ENCODE data around the gene RYR2. TPM values are rescaled to one million over a fixed set of nuclear protein-coding genes. Genes with fewer than 3 reads are reported as not detected.

Gene RYR2
- total RNA-seq, 2 donors from 2014 or later, result 59.0 to 75.9 TPM

- no peaks in the 10 kb centered on the region for H3K4me1 ChIP-seq (ENCODE audit: control insufficient read depth in 1 of 2, low read depth in 2 of 2)
- DNase-seq (ENCODE audit: low spot score) (no peak), ATAC-seq (ENCODE audit: insufficient number of reproducible peaks, low FRiP score, low read depth) (no peak)
- no peaks in the 10 kb centered on the region for H3K27me3 ChIP-seq (replicated peaks; ENCODE audit: insufficient read depth)
- no peak overlapping the region for H3K27ac ChIP-seq
- H3K9me3 ChIP-seq, result no peaks in the 10 kb centered on the region
- TF ChIP-seq, protein P1, sequence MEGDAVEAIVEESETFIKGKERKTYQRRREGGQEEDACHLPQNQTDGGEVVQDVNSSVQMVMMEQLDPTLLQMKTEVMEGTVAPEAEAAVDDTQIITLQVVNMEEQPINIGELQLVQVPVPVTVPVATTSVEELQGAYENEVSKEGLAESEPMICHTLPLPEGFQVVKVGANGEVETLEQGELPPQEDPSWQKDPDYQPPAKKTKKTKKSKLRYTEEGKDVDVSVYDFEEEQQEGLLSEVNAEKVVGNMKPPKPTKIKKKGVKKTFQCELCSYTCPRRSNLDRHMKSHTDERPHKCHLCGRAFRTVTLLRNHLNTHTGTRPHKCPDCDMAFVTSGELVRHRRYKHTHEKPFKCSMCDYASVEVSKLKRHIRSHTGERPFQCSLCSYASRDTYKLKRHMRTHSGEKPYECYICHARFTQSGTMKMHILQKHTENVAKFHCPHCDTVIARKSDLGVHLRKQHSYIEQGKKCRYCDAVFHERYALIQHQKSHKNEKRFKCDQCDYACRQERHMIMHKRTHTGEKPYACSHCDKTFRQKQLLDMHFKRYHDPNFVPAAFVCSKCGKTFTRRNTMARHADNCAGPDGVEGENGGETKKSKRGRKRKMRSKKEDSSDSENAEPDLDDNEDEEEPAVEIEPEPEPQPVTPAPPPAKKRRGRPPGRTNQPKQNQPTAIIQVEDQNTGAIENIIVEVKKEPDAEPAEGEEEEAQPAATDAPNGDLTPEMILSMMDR (IDR thresholded peaks at IDR 0.05), result no peak
- no peak overlapping the region for H3K4me3 ChIP-seq
- peaks cover 7% of the 10 kb centered on the region for H3K36me3 ChIP-seq
Observed at GRCh38 chr1:237105826-237106225, 63.8 kb downstream of the RYR2 start.

DNA sequence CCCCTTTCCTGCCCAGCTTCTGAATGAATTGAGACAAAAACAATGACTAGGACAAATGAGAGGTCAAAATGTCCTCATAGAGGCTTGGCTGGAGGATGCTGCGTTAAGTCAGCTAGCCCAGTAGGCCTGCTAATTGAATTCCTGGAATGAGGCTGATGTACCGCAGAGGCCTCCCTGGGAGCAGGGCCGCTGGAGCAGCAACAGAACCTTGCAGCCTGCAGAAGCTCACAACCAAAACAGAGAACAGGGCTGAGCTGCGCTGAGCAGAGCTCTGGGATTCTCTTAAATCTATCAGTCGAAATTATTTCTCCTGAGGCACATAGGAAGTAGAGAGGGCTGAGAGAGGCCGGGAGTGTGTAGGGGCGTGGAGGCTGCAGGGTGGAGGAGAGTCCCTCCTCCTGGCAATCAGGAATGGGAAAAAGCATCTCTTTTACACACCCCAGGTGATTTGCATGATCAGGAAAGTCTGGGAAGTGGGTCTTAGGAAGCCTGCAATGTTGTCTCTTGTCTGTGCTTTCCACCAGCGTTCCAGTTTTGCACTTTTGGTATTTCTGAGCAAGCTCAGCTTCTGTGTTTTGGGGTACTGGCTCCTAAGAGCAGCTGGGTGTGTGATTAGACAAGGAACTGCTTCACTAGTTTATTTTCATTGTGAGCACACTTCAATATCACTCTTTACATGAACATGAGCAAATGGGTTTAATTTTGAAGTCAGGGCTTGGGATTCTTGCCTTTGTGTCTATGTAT, 66.5 kb downstream of the RYR2 start:
- ATAC-seq (ENCODE audit: insufficient number of reproducible peaks, low FRiP score, low read depth), result no peak
- H3K36me3 ChIP-seq, result peaks cover 7% of the 10 kb centered on the region

DNA sequence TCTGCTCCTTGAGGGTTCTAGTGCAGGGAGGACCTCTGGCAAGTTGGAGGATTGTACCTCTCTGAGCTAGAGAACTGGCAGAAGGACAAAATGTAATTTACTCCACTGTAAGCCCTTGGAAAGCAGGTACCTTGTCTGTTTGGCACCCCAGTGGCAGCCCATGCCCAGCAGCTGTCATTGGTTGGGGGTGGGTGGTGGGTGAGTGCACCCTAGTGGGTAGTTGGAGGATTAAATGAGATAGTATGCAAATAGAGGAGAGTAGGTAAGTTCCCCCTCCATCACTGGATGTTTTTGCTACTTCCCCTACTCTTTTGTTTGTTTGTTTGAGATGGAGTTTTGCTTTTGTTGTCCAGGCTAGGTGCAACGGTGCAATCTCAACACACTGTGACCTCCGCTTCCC, 69.8 kb downstream of the RYR2 start:
- TF ChIP-seq, protein P1 (IDR thresholded peaks at IDR 0.05), result no peak
- H3K4me1 ChIP-seq (ENCODE audit: control insufficient read depth in 1 of 2, low read depth in 2 of 2), result no peaks in the 10 kb centered on the region
- no peak overlapping the region for H3K27ac ChIP-seq
- H3K9me3 ChIP-seq, result no peaks in the 10 kb centered on the region
- H3K27me3 ChIP-seq (replicated peaks; ENCODE audit: insufficient read depth), result no peaks in the 10 kb centered on the region
- ATAC-seq (ENCODE audit: insufficient number of reproducible peaks, low FRiP score, low read depth) (no peak), DNase-seq (ENCODE audit: low spot score) (no peak)
- no peaks in the 10 kb centered on the region for H3K36me3 ChIP-seq
- no peak overlapping the region for H3K4me3 ChIP-seq

More for the DNA sequence above, 66.5 kb downstream of the RYR2 start:
- no peak overlapping the region for H3K4me3 ChIP-seq
- DNase-seq (ENCODE audit: low spot score), result no peak
- no peaks in the 10 kb centered on the region for H3K27me3 ChIP-seq (replicated peaks; ENCODE audit: insufficient read depth)
- H3K4me1 ChIP-seq (ENCODE audit: control insufficient read depth in 1 of 2, low read depth in 2 of 2), result no peaks in the 10 kb centered on the region
- TF ChIP-seq, protein P1 (IDR thresholded peaks at IDR 0.05), result no peak
- no peaks in the 10 kb centered on the region for H3K9me3 ChIP-seq
- no peak overlapping the region for H3K27ac ChIP-seq

DNA sequence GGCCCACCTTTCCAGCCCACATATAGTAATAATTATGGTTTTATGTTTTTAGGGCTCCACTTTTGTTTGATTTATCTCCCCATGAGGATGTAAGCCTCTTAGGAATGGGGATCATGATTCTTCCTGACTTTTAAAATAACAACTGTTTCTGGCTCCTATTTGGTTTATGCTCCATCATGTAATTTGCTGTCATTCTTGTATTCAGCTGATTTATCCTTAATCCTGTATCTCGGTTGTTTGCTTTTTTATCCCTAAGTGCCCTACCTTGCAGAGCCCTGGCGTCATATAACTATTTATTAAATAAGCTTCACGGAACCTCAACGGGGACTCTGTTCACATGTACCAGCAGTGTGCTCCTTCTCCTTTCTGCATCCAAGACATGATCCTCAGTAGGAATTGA, 70.7 kb downstream of the RYR2 start:
- DNase-seq (ENCODE audit: low spot score) (no peak), ATAC-seq (ENCODE audit: insufficient number of reproducible peaks, low FRiP score, low read depth) (no peak)
- TF ChIP-seq, protein P1 (IDR thresholded peaks at IDR 0.05), result no peak
- Histone ChIP-seq H3K36me3 (no peaks in the 10 kb centered on the region), H3K4me3 (no peak overlapping the region), H3K27ac (no peak overlapping the region), H3K9me3 (no peaks in the 10 kb centered on the region), H3K27me3 (replicated peaks; ENCODE audit: insufficient read depth) (no peaks in the 10 kb centered on the region), H3K4me1 (ENCODE audit: control insufficient read depth in 1 of 2, low read depth in 2 of 2) (no peaks in the 10 kb centered on the region)

DNA sequence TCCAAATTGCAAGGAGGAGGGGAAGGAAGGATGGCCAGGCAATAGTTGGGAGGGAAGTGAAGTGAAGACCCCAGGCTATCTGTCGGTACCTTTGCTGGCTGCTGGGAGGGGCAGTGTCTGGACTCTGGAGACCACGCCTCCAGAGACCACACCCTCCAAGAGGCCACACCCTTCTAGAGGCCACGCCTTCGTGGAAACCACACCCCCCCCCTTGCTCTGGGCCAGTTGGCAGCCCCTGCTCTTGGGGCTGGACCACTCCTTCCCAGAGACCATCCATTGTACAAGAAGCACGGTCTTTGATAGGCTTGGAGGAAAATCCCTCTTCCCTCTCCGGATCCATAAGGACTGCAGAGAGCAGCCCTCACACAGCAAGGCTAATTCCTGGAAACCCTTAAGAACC, 73.1 kb downstream of the RYR2 start:
- ATAC-seq (ENCODE audit: insufficient number of reproducible peaks, low FRiP score, low read depth) (no peak), DNase-seq (ENCODE audit: low spot score) (no peak)
- Histone ChIP-seq H3K27ac (no peak overlapping the region), H3K9me3 (no peaks in the 10 kb centered on the region), H3K27me3 (replicated peaks; ENCODE audit: insufficient read depth) (no peaks in the 10 kb centered on the region), H3K36me3 (no peaks in the 10 kb centered on the region), H3K4me3 (no peak overlapping the region), H3K4me1 (ENCODE audit: control insufficient read depth in 1 of 2, low read depth in 2 of 2) (peaks cover 0 to 6% of the 10 kb centered on the region in 2 donors)
- TF ChIP-seq, protein P1 (IDR thresholded peaks at IDR 0.05), result no peak
